Esophagus muscularis mucosa (tissue), 4 donors: Measurements from ENCODE around the gene ATP2B1. TPM values are rescaled to one million over a fixed set of nuclear protein-coding genes. Genes with fewer than 3 reads are reported as not detected.

Source experiments
- DNase-seq: peaks from one replicate; pipeline ENCODE4 v3.0.0-alpha.2; 2017; ENCODE audit errors: extremely low spot score
- H3K27ac ChIP-seq, 4 donors: fragments of 200-600 bp; sonication (generic); replicated peaks in 1 of 4; 1 replicate in 3 of 4; 2 replicates in 1 of 4; pipeline ENCODE4 v1.5.1; 2016 to 2019; ENCODE audit warnings: mild to moderate bottlenecking in 1 of 4
- H3K27me3 ChIP-seq, 4 donors: fragments of 200-600 bp; sonication (generic); one replicate each; pipeline versions ENCODE4 v1.5.1 to v1.6.0; 2016 to 2019
- H3K36me3 ChIP-seq, 4 donors: fragments of 200-600 bp; sonication (generic); one replicate each; pipeline ENCODE4 v1.5.1; 2016 to 2019
- H3K4me1 ChIP-seq, 4 donors: fragments of 200-600 bp; sonication (generic); one replicate each; pipeline ENCODE4 v1.5.1; 2016 to 2019
- H3K4me3 ChIP-seq, 4 donors: fragments of 200-600 bp; sonication (generic); 1 replicate in 2 of 4; 2 replicates in 2 of 4; pipeline ENCODE4 v1.5.1; 2016 to 2019; ENCODE audit warnings: mild to moderate bottlenecking in 4 of 4, moderate library complexity in 1 of 4
- H3K9me3 ChIP-seq, 4 donors: fragments of 200-600 bp; sonication (generic); 1 replicate in 3 of 4; 2 replicates in 1 of 4; pipeline ENCODE4 v1.5.1; 2016 to 2019
- EP300 ChIP-seq: sonication (generic); formaldehyde crosslinking; IDR thresholded peaks from one replicate; pipeline ENCODE4 v1.6.1; 2017; ENCODE audit warnings: antibody characterized with exemption
- POLR2A ChIP-seq: fragments of 450-650 bp; IDR thresholded peaks from one replicate; pipeline ENCODE4 v1.6.1; 2017; ENCODE audit warnings: antibody characterized with exemption, moderate library complexity, mild to moderate bottlenecking, low read depth
- POLR2AphosphoS5 ChIP-seq, 2 donors: sonication (generic); formaldehyde crosslinking; IDR thresholded peaks; one replicate each; pipeline ENCODE4 v1.6.1; 2017; ENCODE audit warnings: antibody characterized with exemption in 2 of 2
- WGBS: methylation state at CpG from one replicate; pipeline ENCODE4 v1.1.5; 2018; 5-methylcytosine and 5-hydroxymethylcytosine counted together
- intact Hi-C: fragments of 100-400 bp; cut with DNase I; formaldehyde crosslinking; loops from one replicate; pipeline ENCODE4 v1.15.1; 2023
- total RNA-seq, 4 donors: library from RNA; depleted of rRNA; stranded (reverse); fragments of >200 nt; gene quantifications; one replicate each; pipeline versions ENCODE4 v1.1.0 to v1.2.1, GENCODE V29; 2016
- TF ChIP-seq, protein P1 (sequence below), 3 experiments: fragments of 200-600 bp in 2 of 3; fragments of 450-650 bp in 1 of 3; sonication (generic) in 2 of 3; IDR thresholded peaks; one replicate each; pipeline ENCODE4 v1.5.1; 2017 to 2019; ENCODE audit warnings: antibody characterized with exemption in 3 of 3, mild to moderate bottlenecking in 2 of 3, moderate library complexity in 1 of 3

ATP2B1 gene
- total RNA-seq, 4 donors from 2014 or later, result 16.0 to 36.9 (median 20.7) TPM

DNA sequence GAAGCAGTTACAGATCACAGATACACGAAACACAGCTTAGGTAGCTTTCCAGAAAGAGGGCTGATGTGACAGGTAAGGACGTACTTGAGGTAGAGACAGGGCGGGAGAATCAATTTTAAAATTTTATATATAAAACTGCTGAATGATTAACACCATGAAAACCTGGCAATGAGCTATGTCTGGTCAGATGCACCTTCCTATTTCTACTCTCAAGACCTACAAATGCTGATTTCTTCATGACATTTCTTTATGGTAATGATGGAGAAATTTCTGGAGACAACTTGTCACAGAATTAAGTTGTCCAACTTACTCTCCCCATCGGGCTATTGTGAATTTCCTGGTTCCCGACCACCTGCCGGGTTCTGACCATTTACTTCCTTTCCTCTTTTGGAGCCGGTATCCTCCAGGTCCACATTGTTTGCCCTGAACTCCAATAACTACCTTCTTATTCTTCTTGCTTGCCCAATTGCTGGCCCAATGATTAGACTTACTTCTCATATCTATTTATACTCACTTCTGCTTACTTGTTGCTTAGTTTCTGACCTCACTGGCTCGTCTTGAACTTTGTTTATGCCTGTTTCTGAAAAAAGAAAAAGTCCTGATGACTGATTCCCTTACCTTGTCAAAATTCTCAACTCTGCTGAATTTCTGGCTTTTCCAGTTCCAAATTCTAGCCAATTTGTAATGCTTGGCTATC lies 12.8 kb upstream of the ATP2B1 start:
- no peaks in the 10 kb centered on the region for H3K9me3 ChIP-seq
- H3K36me3 ChIP-seq, result no peaks in the 10 kb centered on the region
- no peak overlapping the region for H3K27ac ChIP-seq
- no peak overlapping the region for H3K4me3 ChIP-seq
- intact Hi-C loops, result no loop called here
- 78% methylated on average over 8 of the region's 8 CpGs for WGBS
- H3K4me1 ChIP-seq, result no peaks in the 10 kb centered on the region
- no peak for DNase-seq
- TF ChIP-seq EP300 (no peak), POLR2A (no peak), POLR2AphosphoS5 (IDR thresholded peaks at IDR 0.05) (no peak)
- TF ChIP-seq, protein P1, sequence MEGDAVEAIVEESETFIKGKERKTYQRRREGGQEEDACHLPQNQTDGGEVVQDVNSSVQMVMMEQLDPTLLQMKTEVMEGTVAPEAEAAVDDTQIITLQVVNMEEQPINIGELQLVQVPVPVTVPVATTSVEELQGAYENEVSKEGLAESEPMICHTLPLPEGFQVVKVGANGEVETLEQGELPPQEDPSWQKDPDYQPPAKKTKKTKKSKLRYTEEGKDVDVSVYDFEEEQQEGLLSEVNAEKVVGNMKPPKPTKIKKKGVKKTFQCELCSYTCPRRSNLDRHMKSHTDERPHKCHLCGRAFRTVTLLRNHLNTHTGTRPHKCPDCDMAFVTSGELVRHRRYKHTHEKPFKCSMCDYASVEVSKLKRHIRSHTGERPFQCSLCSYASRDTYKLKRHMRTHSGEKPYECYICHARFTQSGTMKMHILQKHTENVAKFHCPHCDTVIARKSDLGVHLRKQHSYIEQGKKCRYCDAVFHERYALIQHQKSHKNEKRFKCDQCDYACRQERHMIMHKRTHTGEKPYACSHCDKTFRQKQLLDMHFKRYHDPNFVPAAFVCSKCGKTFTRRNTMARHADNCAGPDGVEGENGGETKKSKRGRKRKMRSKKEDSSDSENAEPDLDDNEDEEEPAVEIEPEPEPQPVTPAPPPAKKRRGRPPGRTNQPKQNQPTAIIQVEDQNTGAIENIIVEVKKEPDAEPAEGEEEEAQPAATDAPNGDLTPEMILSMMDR (IDR thresholded peaks at IDR 0.05), result no peak
- no peaks in the 10 kb centered on the region for H3K27me3 ChIP-seq

DNA sequence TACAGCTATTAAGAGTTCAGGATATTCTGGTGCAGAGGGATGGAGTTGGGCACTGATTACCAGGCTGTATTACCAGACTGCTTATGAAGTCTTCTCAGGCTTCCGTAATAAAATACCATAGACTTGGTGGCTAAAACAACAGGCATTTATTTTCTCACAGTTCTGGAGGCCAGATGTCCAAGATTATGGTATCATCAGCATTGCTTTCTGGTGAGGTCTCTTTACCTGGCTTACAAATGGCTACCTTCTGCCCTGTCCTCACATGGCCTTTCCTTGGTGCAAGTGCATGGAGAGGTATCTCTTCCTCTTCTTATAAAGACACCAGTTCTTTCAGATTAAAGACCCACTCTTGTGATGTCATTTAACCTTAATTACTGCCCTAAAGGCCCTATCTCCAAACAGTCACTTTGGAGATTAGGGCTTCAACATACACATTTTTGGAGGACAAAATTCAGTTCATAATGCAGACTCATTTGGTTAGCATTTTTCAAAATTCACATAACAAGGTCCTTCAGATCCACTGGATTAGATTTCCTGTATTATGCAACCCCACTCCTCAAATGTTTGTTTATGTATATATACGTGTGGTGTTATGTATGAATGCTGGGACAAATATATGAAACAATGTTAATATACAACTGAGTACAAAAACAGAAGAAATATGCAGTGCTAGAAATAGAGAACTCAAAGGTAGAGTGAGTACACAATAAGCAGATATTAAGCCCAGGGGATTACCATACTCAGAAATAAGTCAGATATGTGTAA lies 9.3 kb upstream of the ATP2B1 start:
- intact Hi-C loops, result no loop called here
- 92% methylated on average over 2 of the region's 2 CpGs for WGBS

DNA sequence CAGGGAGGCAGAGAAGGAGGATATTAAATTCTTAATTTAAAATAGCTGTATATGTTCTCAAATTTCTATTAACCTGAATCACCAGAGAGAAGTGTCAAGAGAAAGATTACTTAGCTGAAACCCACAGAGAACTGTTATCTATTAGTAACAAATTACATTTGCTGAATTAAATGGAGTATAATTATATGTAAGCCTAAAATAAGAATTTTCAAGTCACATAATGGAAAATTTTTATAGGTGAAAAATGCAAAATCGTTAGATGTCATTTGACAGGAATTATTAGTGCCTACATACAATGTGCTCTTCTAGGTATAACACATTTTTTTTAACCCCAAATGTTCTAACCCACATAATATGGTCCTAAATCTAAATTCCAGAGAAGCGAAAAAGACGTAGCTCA lies 4.1 kb upstream of the ATP2B1 start:
- 93% methylated on average over 3 of the region's 3 CpGs for WGBS
- no peak overlapping the region for H3K27ac ChIP-seq
- DNase-seq, result no peak
- intact Hi-C loops, result no loop called here
- no peaks in the 10 kb centered on the region for H3K9me3 ChIP-seq
- H3K4me3 ChIP-seq, result no peak overlapping the region
- no peaks in the 10 kb centered on the region for H3K27me3 ChIP-seq
- peaks cover under 1 to 12% (median 6%) of the 10 kb centered on the region in 4 donors for H3K4me1 ChIP-seq
- H3K36me3 ChIP-seq, result no peaks in the 10 kb centered on the region
- TF ChIP-seq EP300 (no peak), POLR2AphosphoS5 (IDR thresholded peaks at IDR 0.05) (no peak), POLR2A (no peak)
- TF ChIP-seq, protein P1 (IDR thresholded peaks at IDR 0.05), result no peak

More for the DNA sequence above, 9.3 kb upstream of the ATP2B1 start:
- no peak for DNase-seq
- TF ChIP-seq, protein P1 (IDR thresholded peaks at IDR 0.05), result no peak
- TF ChIP-seq POLR2A (no peak), EP300 (no peak), POLR2AphosphoS5 (IDR thresholded peaks at IDR 0.05) (no peak)
- Histone ChIP-seq H3K27me3 (no peaks in the 10 kb centered on the region), H3K4me3 (no peak overlapping the region), H3K4me1 (no peaks in the 10 kb centered on the region), H3K36me3 (no peaks in the 10 kb centered on the region), H3K27ac (no peak overlapping the region), H3K9me3 (no peaks in the 10 kb centered on the region)

DNA sequence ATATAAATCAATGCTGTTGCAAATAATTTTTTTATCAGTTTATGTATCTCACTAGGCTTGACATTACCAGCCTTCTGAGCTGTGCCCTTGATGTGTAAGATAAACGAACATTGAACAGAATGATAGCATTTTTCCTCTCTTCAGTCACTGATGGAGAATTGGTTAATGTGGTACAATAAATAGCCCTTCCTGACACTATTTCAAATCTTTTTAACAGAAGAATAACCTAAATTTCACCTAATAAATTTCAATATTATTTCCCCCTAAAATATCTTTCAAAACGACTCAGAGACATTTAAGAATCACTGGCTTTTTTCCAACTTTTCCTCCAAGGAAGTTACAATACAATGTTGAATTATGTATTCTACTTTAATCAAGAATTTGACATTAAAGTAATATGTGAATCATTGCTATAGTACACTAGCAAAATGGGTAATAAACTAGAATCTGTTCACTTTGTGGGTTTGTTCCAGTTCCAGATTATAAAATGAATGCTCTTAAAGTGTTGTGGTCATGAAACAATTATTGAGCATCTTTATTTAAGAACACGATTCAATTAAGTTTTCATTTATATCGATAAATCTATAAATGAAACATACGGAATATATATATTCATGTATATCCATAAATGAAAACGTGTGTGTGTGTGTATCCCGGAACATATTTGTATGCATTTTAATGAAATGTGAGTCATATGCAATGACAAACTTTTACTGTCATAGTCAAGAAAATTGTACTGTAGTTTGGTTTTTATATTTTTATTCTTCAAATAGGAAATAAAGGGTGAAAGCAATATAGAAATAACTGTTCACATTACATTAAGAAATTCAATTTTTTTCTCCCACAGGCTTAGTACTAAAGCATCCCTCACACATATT lies 2.5 kb upstream of the ATP2B1 start:
- DNase-seq, result no peak
- Histone ChIP-seq H3K36me3 (no peaks in the 10 kb centered on the region), H3K27ac (no peak overlapping the region), H3K27me3 (no peaks in the 10 kb centered on the region), H3K4me1 (peaks cover 13 to 28% (median 17%) of the 10 kb centered on the region in 4 donors), H3K9me3 (no peaks in the 10 kb centered on the region), H3K4me3 (peak overlapping the region; percentile 72 to 97 (median 90))
- TF ChIP-seq EP300 (no peak), POLR2A (no peak), POLR2AphosphoS5 (IDR thresholded peaks at IDR 0.05) (no peak)
- TF ChIP-seq, protein P1 (IDR thresholded peaks at IDR 0.05), result no peak
- WGBS, result 69% methylated on average over 7 of the region's 7 CpGs
- intact Hi-C loops, result no loop called here
